Measurements from ENCODE around the gene HOXB7.

Gene HOXB7
- total RNA-seq: 0 to 0.26 (median 0.17) reads per million in 3 donors

GRCh38 chr17:48610282-48611211 lies at the start of gene HOXB7:
HOXB7 (minus strand) TSS chr17:48611017; CDS start chr17:48610918, 99 bp downstream.
- peak in 2 of 3 donors; percentile 29 to 57 for DNase-seq
- H3K36me3 ChIP-seq (ENCODE audit: control insufficient read depth, insufficient read depth, low read length): no peaks in the 10 kb centered on the region
- H3K4me1 ChIP-seq (ENCODE audit: control insufficient read depth, insufficient read depth, low read length, poor library complexity, severe bottlenecking): peaks cover 49% of the 10 kb centered on the region
- peak within 1 kb of the TSS; percentile 60 for H3K4me3 ChIP-seq (ENCODE audit: insufficient read depth, low read depth, low read length, poor library complexity, severe bottlenecking)
- no peaks in the 10 kb centered on the region for H3K9me3 ChIP-seq (ENCODE audit: control insufficient read depth, low read length)
- H3K27me3 ChIP-seq (replicated peaks; ENCODE audit: control insufficient read depth, insufficient read depth, low read length, poor library complexity, severe bottlenecking): peaks cover 61% of the 10 kb centered on the region
- no peak within 1 kb of the TSS for H3K27ac ChIP-seq (ENCODE audit: insufficient read depth, low read length, poor library complexity, severe bottlenecking)

DNA sequence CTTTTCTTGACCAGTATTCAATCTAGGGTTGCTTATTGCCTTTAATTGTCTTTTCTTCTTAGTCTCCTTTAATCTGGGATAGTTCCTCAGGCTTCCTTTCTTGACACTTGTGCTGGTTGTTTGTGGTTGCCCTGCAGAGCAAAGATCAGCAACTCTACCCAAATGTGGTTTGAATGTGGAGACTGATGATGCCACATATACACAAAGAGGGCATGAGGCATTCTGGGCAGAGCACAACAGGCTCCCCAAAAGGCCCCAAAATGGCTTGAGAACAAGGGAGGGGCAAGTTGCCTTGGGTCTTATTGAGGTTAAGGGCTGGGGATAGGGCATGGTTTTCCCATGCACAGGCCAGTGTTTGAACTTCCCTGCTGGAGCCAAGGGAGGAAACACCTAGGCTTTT lies 45.1 kb upstream of the HOXB7 start:
- Histone ChIP-seq H3K4me1 (ENCODE audit: control insufficient read depth, insufficient read depth, low read length, poor library complexity, severe bottlenecking) (no peaks in the 10 kb centered on the region), H3K27ac (ENCODE audit: insufficient read depth, low read length, poor library complexity, severe bottlenecking) (no peak overlapping the region), H3K27me3 (replicated peaks; ENCODE audit: control insufficient read depth, insufficient read depth, low read length, poor library complexity, severe bottlenecking) (no peaks in the 10 kb centered on the region), H3K9me3 (ENCODE audit: control insufficient read depth, low read length) (no peaks in the 10 kb centered on the region), H3K4me3 (ENCODE audit: insufficient read depth, low read depth, low read length, poor library complexity, severe bottlenecking) (no peak overlapping the region), H3K36me3 (ENCODE audit: control insufficient read depth, insufficient read depth, low read length) (no peaks in the 10 kb centered on the region)
- no peak for DNase-seq

DNA sequence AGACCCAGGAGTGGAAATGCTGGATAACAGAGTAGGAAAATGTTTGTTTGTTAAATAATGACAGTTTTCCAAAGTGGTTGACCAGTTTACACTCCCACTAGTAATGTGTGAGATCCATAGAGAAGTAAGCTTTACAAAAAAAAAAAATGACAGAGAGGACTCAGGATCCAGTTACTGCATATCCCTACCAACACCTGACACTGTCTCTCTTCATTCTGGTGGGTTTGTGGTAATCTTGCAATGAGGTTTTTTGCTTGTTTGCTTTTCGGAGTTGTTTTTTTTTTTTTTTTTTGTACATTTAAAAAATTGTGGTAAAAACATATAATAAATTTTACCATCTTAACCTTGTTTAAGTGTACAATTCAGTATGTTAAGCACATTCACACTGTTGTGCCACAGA lies 38.9 kb upstream of the HOXB7 start:
- Histone ChIP-seq H3K4me1 (ENCODE audit: control insufficient read depth, insufficient read depth, low read length, poor library complexity, severe bottlenecking) (peaks cover 6% of the 10 kb centered on the region), H3K27ac (ENCODE audit: insufficient read depth, low read length, poor library complexity, severe bottlenecking) (no peak overlapping the region), H3K9me3 (ENCODE audit: control insufficient read depth, low read length) (no peaks in the 10 kb centered on the region), H3K27me3 (replicated peaks; ENCODE audit: control insufficient read depth, insufficient read depth, low read length, poor library complexity, severe bottlenecking) (peaks cover 27% of the 10 kb centered on the region), H3K36me3 (ENCODE audit: control insufficient read depth, insufficient read depth, low read length) (no peaks in the 10 kb centered on the region), H3K4me3 (ENCODE audit: insufficient read depth, low read depth, low read length, poor library complexity, severe bottlenecking) (no peak overlapping the region)
- DNase-seq: no peak

GRCh38 chr17:48647963-48648245 lies 37.1 kb upstream of the HOXB7 start:
- Histone ChIP-seq H3K27me3 (replicated peaks; ENCODE audit: control insufficient read depth, insufficient read depth, low read length, poor library complexity, severe bottlenecking) (peaks cover 37% of the 10 kb centered on the region), H3K36me3 (ENCODE audit: control insufficient read depth, insufficient read depth, low read length) (no peaks in the 10 kb centered on the region), H3K9me3 (ENCODE audit: control insufficient read depth, low read length) (no peaks in the 10 kb centered on the region), H3K4me3 (ENCODE audit: insufficient read depth, low read depth, low read length, poor library complexity, severe bottlenecking) (no peak overlapping the region), H3K4me1 (ENCODE audit: control insufficient read depth, insufficient read depth, low read length, poor library complexity, severe bottlenecking) (peaks cover 6% of the 10 kb centered on the region), H3K27ac (ENCODE audit: insufficient read depth, low read length, poor library complexity, severe bottlenecking) (no peak overlapping the region)
- no peak for DNase-seq

DNA sequence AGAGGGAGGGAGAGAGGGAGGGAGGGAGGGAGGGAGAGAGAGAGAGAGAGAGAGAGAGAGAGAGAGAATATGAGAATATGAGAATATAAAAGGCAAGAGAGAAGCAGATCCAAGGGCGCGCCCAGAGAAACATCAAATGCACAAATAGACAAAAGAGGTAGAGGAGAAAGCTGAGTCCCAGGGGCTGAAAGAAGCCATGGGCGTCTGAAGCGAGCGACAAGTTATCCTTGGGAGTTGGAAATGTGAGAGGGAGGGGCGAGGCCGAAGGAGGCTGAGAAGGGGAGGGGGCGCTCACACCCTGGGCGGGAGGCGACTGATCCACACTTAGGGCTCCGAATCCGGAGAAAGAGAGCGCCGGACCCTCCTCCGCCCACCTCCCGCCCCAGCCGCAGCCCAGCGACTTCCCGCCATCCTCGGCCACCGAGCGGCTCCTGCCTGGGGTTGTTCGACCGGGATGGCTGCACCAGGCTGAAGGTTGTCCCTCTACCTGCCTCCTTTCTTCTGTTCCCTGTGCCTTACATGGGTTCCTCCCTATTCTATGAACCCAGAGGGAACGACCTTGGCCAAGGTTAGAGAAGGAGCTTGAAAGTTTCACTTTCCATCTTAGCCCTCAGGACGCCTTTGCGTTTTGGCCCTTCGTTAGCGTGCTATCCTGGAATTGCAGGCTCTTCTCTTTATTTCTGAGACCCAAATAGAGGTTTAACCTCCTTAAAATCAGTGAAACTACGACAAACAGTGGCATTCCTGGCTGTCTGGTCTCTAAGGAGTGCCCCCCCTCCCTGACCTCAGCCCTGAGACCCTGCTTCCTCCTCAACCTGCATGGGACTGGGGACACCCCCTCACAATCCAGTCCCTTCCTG lies 36.5 kb upstream of the HOXB7 start:
- DNase-seq: no peak
- Histone ChIP-seq H3K4me3 (ENCODE audit: insufficient read depth, low read depth, low read length, poor library complexity, severe bottlenecking) (peak overlapping the region; percentile 57), H3K27ac (ENCODE audit: insufficient read depth, low read length, poor library complexity, severe bottlenecking) (no peak overlapping the region), H3K4me1 (ENCODE audit: control insufficient read depth, insufficient read depth, low read length, poor library complexity, severe bottlenecking) (peaks cover 10% of the 10 kb centered on the region), H3K36me3 (ENCODE audit: control insufficient read depth, insufficient read depth, low read length) (no peaks in the 10 kb centered on the region), H3K27me3 (replicated peaks; ENCODE audit: control insufficient read depth, insufficient read depth, low read length, poor library complexity, severe bottlenecking) (peaks cover 40% of the 10 kb centered on the region), H3K9me3 (ENCODE audit: control insufficient read depth, low read length) (no peaks in the 10 kb centered on the region)

DNA sequence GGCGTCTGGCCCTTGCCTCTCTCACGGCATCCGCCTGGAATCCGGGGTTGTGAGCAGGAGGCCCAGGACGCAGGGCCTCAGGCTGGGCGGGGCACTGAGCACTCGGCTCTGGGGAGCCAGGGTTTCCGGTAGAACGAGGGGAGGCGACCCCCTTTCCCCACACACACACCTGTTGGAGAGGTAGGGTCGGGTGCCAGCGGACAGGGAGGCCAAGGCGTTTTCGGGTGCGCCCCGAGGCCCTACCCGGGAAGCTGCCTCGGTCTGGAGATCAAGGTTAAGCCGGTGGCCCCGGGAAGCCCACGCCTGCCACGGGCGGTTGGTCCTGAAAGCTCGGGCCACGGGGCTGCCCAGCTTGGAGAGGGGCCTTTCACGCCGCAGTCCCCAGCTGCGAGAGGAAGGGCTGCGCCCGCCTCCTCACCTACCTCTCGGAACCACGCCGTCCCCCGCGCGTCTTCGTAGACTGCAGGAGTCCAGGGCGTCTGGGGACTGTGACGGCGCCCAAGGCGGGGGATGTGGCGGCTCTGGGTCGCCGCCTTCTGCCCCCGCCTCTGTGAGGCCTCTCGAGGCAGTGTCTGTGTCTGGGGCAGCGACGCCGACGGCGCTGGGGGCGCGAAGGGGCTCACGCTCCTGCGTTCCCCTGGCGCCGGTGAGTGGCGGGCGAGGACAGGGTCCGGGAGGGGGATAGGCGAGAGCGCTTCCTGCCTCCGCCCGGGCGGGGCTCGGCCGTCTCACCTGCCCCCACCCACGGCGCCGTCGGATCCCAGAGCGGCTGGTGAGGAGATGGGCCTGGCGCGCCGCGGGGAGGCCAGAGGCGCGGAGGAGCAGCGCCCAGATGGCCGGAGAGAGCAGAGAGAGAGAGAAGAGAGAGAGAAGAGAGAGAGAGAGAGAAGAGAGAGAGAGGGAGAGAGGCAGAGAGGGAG lies 35.6 kb upstream of the HOXB7 start:
- Histone ChIP-seq H3K27ac (ENCODE audit: insufficient read depth, low read length, poor library complexity, severe bottlenecking) (no peak overlapping the region), H3K9me3 (ENCODE audit: control insufficient read depth, low read length) (no peaks in the 10 kb centered on the region), H3K36me3 (ENCODE audit: control insufficient read depth, insufficient read depth, low read length) (no peaks in the 10 kb centered on the region), H3K4me3 (ENCODE audit: insufficient read depth, low read depth, low read length, poor library complexity, severe bottlenecking) (peak overlapping the region; percentile 57), H3K4me1 (ENCODE audit: control insufficient read depth, insufficient read depth, low read length, poor library complexity, severe bottlenecking) (peaks cover 16% of the 10 kb centered on the region), H3K27me3 (replicated peaks; ENCODE audit: control insufficient read depth, insufficient read depth, low read length, poor library complexity, severe bottlenecking) (peaks cover 48% of the 10 kb centered on the region)
- no peak for DNase-seq

GRCh38 chr17:48645639-48646182 lies 34.9 kb upstream of the HOXB7 start:
- H3K27ac ChIP-seq (ENCODE audit: insufficient read depth, low read length, poor library complexity, severe bottlenecking): no peak overlapping the region
- peak overlapping the region; percentile 57 for H3K4me3 ChIP-seq (ENCODE audit: insufficient read depth, low read depth, low read length, poor library complexity, severe bottlenecking)
- H3K36me3 ChIP-seq (ENCODE audit: control insufficient read depth, insufficient read depth, low read length): no peaks in the 10 kb centered on the region
- DNase-seq: no peak
- H3K27me3 ChIP-seq (replicated peaks; ENCODE audit: control insufficient read depth, insufficient read depth, low read length, poor library complexity, severe bottlenecking): peaks cover 55% of the 10 kb centered on the region
- H3K9me3 ChIP-seq (ENCODE audit: control insufficient read depth, low read length): no peaks in the 10 kb centered on the region
- peaks cover 16% of the 10 kb centered on the region for H3K4me1 ChIP-seq (ENCODE audit: control insufficient read depth, insufficient read depth, low read length, poor library complexity, severe bottlenecking)

- no peak for DNase-seq
- no peaks in the 10 kb centered on the region for H3K36me3 ChIP-seq (ENCODE audit: control insufficient read depth, insufficient read depth, low read length)
- peaks cover 16% of the 10 kb centered on the region for H3K4me1 ChIP-seq (ENCODE audit: control insufficient read depth, insufficient read depth, low read length, poor library complexity, severe bottlenecking)
- H3K27ac ChIP-seq (ENCODE audit: insufficient read depth, low read length, poor library complexity, severe bottlenecking): no peak overlapping the region
- no peaks in the 10 kb centered on the region for H3K9me3 ChIP-seq (ENCODE audit: control insufficient read depth, low read length)
- no peak overlapping the region for H3K4me3 ChIP-seq (ENCODE audit: insufficient read depth, low read depth, low read length, poor library complexity, severe bottlenecking)
- peaks cover 53% of the 10 kb centered on the region for H3K27me3 ChIP-seq (replicated peaks; ENCODE audit: control insufficient read depth, insufficient read depth, low read length, poor library complexity, severe bottlenecking)
Observed at GRCh38 chr17:48644910-48645557, 34.2 kb upstream of the HOXB7 start.

DNA sequence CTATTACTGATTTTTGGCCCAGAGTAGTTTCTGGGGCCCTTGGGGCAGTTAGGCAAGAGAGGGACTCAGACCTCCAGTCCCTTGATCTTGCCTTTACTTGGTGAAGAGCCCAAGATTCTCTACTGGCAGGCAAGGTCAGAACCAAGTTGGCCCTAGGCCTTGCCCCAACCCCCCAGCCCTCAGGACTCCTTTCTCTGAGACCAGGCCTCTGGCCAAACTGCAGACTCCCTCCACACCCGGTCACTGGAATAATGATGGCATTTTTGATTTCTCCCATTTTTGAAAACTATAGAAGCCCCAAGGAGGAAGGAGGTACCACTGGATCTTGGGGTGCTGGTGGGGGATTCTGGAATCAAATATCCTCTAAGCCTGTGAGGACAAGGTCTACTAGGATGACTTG lies 33.3 kb upstream of the HOXB7 start:
- no peaks in the 10 kb centered on the region for H3K9me3 ChIP-seq (ENCODE audit: control insufficient read depth, low read length)
- no peak overlapping the region for H3K4me3 ChIP-seq (ENCODE audit: insufficient read depth, low read depth, low read length, poor library complexity, severe bottlenecking)
- no peak for DNase-seq
- H3K36me3 ChIP-seq (ENCODE audit: control insufficient read depth, insufficient read depth, low read length): no peaks in the 10 kb centered on the region
- peaks cover 55% of the 10 kb centered on the region for H3K27me3 ChIP-seq (replicated peaks; ENCODE audit: control insufficient read depth, insufficient read depth, low read length, poor library complexity, severe bottlenecking)
- peaks cover 16% of the 10 kb centered on the region for H3K4me1 ChIP-seq (ENCODE audit: control insufficient read depth, insufficient read depth, low read length, poor library complexity, severe bottlenecking)
- no peak overlapping the region for H3K27ac ChIP-seq (ENCODE audit: insufficient read depth, low read length, poor library complexity, severe bottlenecking)
